Measurements from ENCODE around the gene STAB1. TPM values are rescaled to one million over a fixed set of nuclear protein-coding genes. Genes with fewer than 3 reads are reported as not detected.
"Not testable (repeated sequence)": the region's sequence is repeated elsewhere in the genome, so short reads cannot be mapped to it uniquely, and the experiment has no call there.

Gene STAB1
- total and polyA plus RNA-seq, 3 experiments from 2014 or later, result 0.05 to 9.7 (median 7.6) TPM

- DNase-seq, result peak in 1 of 5 donors; percentile 42
- Histone ChIP-seq H3K27ac (ENCODE audit: low read depth, low read length) (no peak overlapping the region), H3K4me1 (ENCODE audit: insufficient read depth, low read length) (no peaks in the 10 kb centered on the region), H3K36me3 (ENCODE audit: insufficient read depth, low read length) (no peaks in the 10 kb centered on the region), H3K27me3 (ENCODE audit: insufficient read depth, low read length, poor library complexity, severe bottlenecking) (no peaks in the 10 kb centered on the region), H3K9me3 (ENCODE audit: low read length) (no peaks in the 10 kb centered on the region), H3K4me3 (ENCODE audit: low read length) (no peak overlapping the region)
- H3K9me3 Mint-ChIP-seq, result no peaks in the 10 kb centered on the region
- no peak overlapping the region for H3K4me3 Mint-ChIP-seq
- ChIA-PET CTCF (no interaction called here), POLR2A (no interaction called here)
- peaks cover 0 to 2% of the 10 kb centered on the region in 2 donors for H3K27me3 Mint-ChIP-seq
- H3K27ac Mint-ChIP-seq, result no peak overlapping the region
- H3K36me3 Mint-ChIP-seq, result no peaks in the 10 kb centered on the region
- no peaks in the 10 kb centered on the region for H3K4me1 Mint-ChIP-seq
Measured at GRCh38 chr3:52524752-52525679, 29.9 kb downstream of the STAB1 start.

- ChIA-PET CTCF (no interaction called here), POLR2A (no interaction called here)
- DNase-seq, result peak in 1 of 5 donors; percentile 27
- Mint-ChIP-seq H3K27me3 (peaks cover 0 to 2% of the 10 kb centered on the region in 2 donors), H3K4me3 (no peak overlapping the region), H3K9me3 (no peaks in the 10 kb centered on the region), H3K27ac (peak overlapping the region in 2 of 8 donors; percentile 29 to 51), H3K4me1 (peaks cover 0 to 1% (median 0%) of the 10 kb centered on the region in 3 donors), H3K36me3 (no peaks in the 10 kb centered on the region)
- no peaks in the 10 kb centered on the region for H3K4me1 ChIP-seq (ENCODE audit: insufficient read depth, low read length)
- no peaks in the 10 kb centered on the region for H3K9me3 ChIP-seq (ENCODE audit: low read length)
- no peak overlapping the region for H3K4me3 ChIP-seq (ENCODE audit: low read length)
- no peaks in the 10 kb centered on the region for H3K36me3 ChIP-seq (ENCODE audit: insufficient read depth, low read length)
- H3K27ac ChIP-seq (ENCODE audit: low read depth, low read length), result no peak overlapping the region
- H3K27me3 ChIP-seq (ENCODE audit: insufficient read depth, low read length, poor library complexity, severe bottlenecking), result no peaks in the 10 kb centered on the region
Measured at GRCh38 chr3:52525680-52526561, 30.8 kb downstream of the STAB1 start.

- DNase-seq; H3K36me3 Mint-ChIP-seq; H3K4me1 ChIP-seq (ENCODE audit: insufficient read depth, low read length); H3K27me3 Mint-ChIP-seq; CTCF ChIA-PET; H3K4me1 Mint-ChIP-seq; H3K9me3 ChIP-seq (ENCODE audit: low read length); H3K9me3 Mint-ChIP-seq; POLR2A ChIA-PET; H3K27ac ChIP-seq (ENCODE audit: low read depth, low read length); H3K36me3 ChIP-seq (ENCODE audit: insufficient read depth, low read length); H3K4me3 Mint-ChIP-seq; H3K4me3 ChIP-seq (ENCODE audit: low read length); H3K27me3 ChIP-seq (ENCODE audit: insufficient read depth, low read length, poor library complexity, severe bottlenecking): not testable (repeated sequence)
- H3K27ac Mint-ChIP-seq, result peak overlapping the region in 1 of 8 donors; percentile 29
Measured at GRCh38 chr3:52526671-52527038, 31.5 kb downstream of the STAB1 start.

GRCh38 chr3:52527039-52527731 is 32.0 kb downstream of the STAB1 start:
- Histone ChIP-seq H3K27me3 (ENCODE audit: insufficient read depth, low read length, poor library complexity, severe bottlenecking) (no peaks in the 10 kb centered on the region), H3K9me3 (ENCODE audit: low read length) (no peaks in the 10 kb centered on the region), H3K36me3 (ENCODE audit: insufficient read depth, low read length) (no peaks in the 10 kb centered on the region), H3K27ac (ENCODE audit: low read depth, low read length) (no peak overlapping the region), H3K4me1 (ENCODE audit: insufficient read depth, low read length) (no peaks in the 10 kb centered on the region), H3K4me3 (ENCODE audit: low read length) (no peak overlapping the region)
- Mint-ChIP-seq H3K27ac (peak overlapping the region in 1 of 8 donors; percentile 27), H3K36me3 (no peaks in the 10 kb centered on the region), H3K9me3 (no peaks in the 10 kb centered on the region), H3K4me1 (peaks cover 2 to 4% (median 3%) of the 10 kb centered on the region in 3 donors), H3K4me3 (no peak overlapping the region), H3K27me3 (peaks cover 0 to 3% of the 10 kb centered on the region in 2 donors)
- DNase-seq, result peak in 1 of 5 donors; percentile 33
- POLR2A ChIA-PET, result interaction anchor here (0.5 kb wide), 1 partner anchor 9 kb away, joined by 3 read pairs; the partner anchor contains the start of gene UQCC5
- CTCF ChIA-PET, result no interaction called here

GRCh38 chr3:52527732-52528585 is 32.8 kb downstream of the STAB1 start:
- CTCF ChIA-PET, result no interaction called here
- Histone ChIP-seq H3K4me1 (ENCODE audit: insufficient read depth, low read length) (no peaks in the 10 kb centered on the region), H3K36me3 (ENCODE audit: insufficient read depth, low read length) (no peaks in the 10 kb centered on the region), H3K9me3 (ENCODE audit: low read length) (no peaks in the 10 kb centered on the region), H3K27me3 (ENCODE audit: insufficient read depth, low read length, poor library complexity, severe bottlenecking) (no peaks in the 10 kb centered on the region), H3K4me3 (ENCODE audit: low read length) (no peak overlapping the region), H3K27ac (ENCODE audit: low read depth, low read length) (no peak overlapping the region)
- Mint-ChIP-seq H3K27ac (peak overlapping the region in 1 of 8 donors; percentile 27), H3K4me3 (no peak overlapping the region), H3K4me1 (peaks cover 6 to 10% (median 8%) of the 10 kb centered on the region in 3 donors), H3K9me3 (no peaks in the 10 kb centered on the region), H3K36me3 (no peaks in the 10 kb centered on the region), H3K27me3 (peaks cover 0 to 3% of the 10 kb centered on the region in 2 donors)
- peak in 1 of 5 donors; percentile 31 for DNase-seq
- POLR2A ChIA-PET, result interaction anchor here (0.5 kb wide), 1 partner anchor 8 kb away, joined by 3 read pairs; the partner anchor contains the start of gene UQCC5

GRCh38 chr3:52528586-52529375 is 33.6 kb downstream of the STAB1 start:
- H3K36me3 Mint-ChIP-seq, result no peaks in the 10 kb centered on the region

More at GRCh38 chr3:52528586-52529375, 33.6 kb downstream of the STAB1 start:
- ChIA-PET POLR2A (no interaction called here), CTCF (no interaction called here)
- H3K4me1 Mint-ChIP-seq, result peaks cover 6 to 10% (median 8%) of the 10 kb centered on the region in 3 donors
- Histone ChIP-seq H3K9me3 (ENCODE audit: low read length) (no peaks in the 10 kb centered on the region), H3K4me1 (ENCODE audit: insufficient read depth, low read length) (no peaks in the 10 kb centered on the region), H3K36me3 (ENCODE audit: insufficient read depth, low read length) (no peaks in the 10 kb centered on the region), H3K4me3 (ENCODE audit: low read length) (no peak overlapping the region), H3K27me3 (ENCODE audit: insufficient read depth, low read length, poor library complexity, severe bottlenecking) (no peaks in the 10 kb centered on the region), H3K27ac (ENCODE audit: low read depth, low read length) (no peak overlapping the region)
- H3K4me3 Mint-ChIP-seq, result no peak overlapping the region
- H3K9me3 Mint-ChIP-seq, result no peaks in the 10 kb centered on the region
- no peak overlapping the region for H3K27ac Mint-ChIP-seq
- no peak for DNase-seq
- H3K27me3 Mint-ChIP-seq, result peaks cover 0 to 3% of the 10 kb centered on the region in 2 donors
